Nephron progenitor cell (in vitro differentiated cells): ENCODE results near the gene CENPP.

Source experiments
- DNase-seq: peaks from one replicate; pipeline ENCODE4 v3.0.0; 2021
- H3K27ac Mint-ChIP-seq: 2 replicates; pipeline ENCODE4 v1.8.0; 2021; ENCODE audit warnings: mild to moderate bottlenecking, moderate library complexity, mixed read lengths
- H3K27me3 Mint-ChIP-seq: 2 replicates; pipeline ENCODE4 v1.8.0; 2021; ENCODE audit warnings: mild to moderate bottlenecking, low read depth, mixed read lengths; ENCODE audit not compliant: poor library complexity
- H3K36me3 Mint-ChIP-seq: 2 replicates; pipeline ENCODE4 v1.8.0; 2021; ENCODE audit warnings: low read depth, mixed read lengths
- H3K4me1 Mint-ChIP-seq: 2 replicates; pipeline ENCODE4 v1.8.0; 2021; ENCODE audit warnings: mixed read lengths
- H3K4me3 Mint-ChIP-seq: 2 replicates; pipeline ENCODE4 v1.8.0; 2021; ENCODE audit warnings: mild to moderate bottlenecking, moderate library complexity, mixed read lengths
- H3K9me3 Mint-ChIP-seq: 2 replicates; pipeline ENCODE4 v1.8.0; 2021; ENCODE audit warnings: mild to moderate bottlenecking, moderate library complexity, mixed read lengths
- TF ChIP-seq, protein P1 (sequence below): fragments of 200-600 bp; sonication (generic); IDR thresholded peaks from 2 replicates; pipeline ENCODE4 v1.5.0; 2021; ENCODE audit warnings: antibody characterized with exemption

CENPP gene

DNA sequence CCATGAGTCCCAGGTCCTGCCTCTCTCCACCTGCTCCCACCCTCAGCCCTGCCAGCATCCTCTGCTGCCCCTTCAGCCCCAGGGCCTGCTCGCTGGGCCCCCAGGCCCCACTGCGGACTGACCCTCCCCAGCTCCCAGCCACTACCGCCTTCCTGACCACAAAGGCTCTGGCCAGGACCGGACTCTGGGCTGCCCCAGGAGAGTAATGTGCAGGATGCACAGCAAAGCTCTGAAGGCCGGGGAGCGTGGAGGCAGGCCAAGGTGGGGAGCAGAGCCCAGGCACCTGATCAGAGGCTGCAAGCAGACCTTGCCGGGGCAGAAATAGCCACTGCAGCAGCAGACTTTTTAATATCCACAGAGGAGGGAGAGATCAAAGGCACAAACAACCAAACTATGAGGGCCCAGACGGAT, 316.3 kb downstream of the CENPP start:
- TF ChIP-seq, protein P1, sequence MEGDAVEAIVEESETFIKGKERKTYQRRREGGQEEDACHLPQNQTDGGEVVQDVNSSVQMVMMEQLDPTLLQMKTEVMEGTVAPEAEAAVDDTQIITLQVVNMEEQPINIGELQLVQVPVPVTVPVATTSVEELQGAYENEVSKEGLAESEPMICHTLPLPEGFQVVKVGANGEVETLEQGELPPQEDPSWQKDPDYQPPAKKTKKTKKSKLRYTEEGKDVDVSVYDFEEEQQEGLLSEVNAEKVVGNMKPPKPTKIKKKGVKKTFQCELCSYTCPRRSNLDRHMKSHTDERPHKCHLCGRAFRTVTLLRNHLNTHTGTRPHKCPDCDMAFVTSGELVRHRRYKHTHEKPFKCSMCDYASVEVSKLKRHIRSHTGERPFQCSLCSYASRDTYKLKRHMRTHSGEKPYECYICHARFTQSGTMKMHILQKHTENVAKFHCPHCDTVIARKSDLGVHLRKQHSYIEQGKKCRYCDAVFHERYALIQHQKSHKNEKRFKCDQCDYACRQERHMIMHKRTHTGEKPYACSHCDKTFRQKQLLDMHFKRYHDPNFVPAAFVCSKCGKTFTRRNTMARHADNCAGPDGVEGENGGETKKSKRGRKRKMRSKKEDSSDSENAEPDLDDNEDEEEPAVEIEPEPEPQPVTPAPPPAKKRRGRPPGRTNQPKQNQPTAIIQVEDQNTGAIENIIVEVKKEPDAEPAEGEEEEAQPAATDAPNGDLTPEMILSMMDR: no peak
- peak overlapping the region; percentile 83 for H3K27ac Mint-ChIP-seq
- no peak for DNase-seq
- H3K9me3 Mint-ChIP-seq: no peaks in the 10 kb centered on the region
- no peaks in the 10 kb centered on the region for H3K27me3 Mint-ChIP-seq
- peaks cover 42% of the 10 kb centered on the region for H3K36me3 Mint-ChIP-seq
- H3K4me3 Mint-ChIP-seq: no peak overlapping the region
- no peaks in the 10 kb centered on the region for H3K4me1 Mint-ChIP-seq

DNA sequence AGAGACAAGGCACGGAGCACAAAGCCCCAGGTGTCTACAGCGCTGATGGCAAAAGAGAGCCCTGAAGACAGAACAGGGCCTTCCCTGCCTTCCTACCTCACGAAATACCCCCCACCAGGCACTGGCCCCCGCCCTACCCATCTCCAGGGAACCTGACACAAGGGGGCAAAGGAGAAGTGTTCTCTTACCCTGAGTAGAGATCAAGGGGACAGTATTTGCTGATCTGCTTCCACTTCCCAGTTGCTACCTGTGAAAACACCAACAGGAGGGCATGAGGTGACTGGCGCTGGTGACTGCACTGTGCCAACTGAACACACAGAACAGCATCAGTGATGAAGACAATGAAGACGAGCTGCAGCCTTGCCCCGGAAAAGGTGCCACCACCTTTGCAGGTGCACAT, 316.8 kb downstream of the CENPP start:
- TF ChIP-seq, protein P1: no peak
- Mint-ChIP-seq H3K27ac (no peak overlapping the region), H3K4me1 (no peaks in the 10 kb centered on the region), H3K9me3 (no peaks in the 10 kb centered on the region), H3K4me3 (no peak overlapping the region), H3K27me3 (no peaks in the 10 kb centered on the region), H3K36me3 (peaks cover 48% of the 10 kb centered on the region)
- no peak for DNase-seq

DNA sequence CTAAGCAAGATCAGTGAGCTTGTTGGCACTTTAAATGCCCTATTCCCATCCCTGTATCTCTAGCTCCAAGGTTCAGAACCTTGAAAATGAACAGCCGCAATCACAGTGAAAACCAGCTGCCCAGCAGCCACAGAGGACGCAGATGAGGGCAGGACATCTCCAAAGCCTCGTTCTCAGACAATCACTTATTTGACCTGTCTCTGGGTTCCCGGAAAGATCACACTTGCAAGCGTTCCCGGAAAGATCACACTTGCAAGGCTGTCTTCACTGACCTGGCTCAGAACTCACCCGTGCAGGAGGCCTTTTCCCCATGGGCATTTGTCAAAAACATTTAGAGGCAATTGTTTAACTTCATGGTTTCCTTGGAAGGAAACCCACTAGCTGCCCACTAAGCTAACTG, 318.5 kb downstream of the CENPP start:
- TF ChIP-seq, protein P1: no peak
- Mint-ChIP-seq H3K36me3 (peaks cover 54% of the 10 kb centered on the region), H3K9me3 (no peaks in the 10 kb centered on the region), H3K4me3 (no peak overlapping the region), H3K27ac (peak overlapping the region; percentile 30), H3K27me3 (no peaks in the 10 kb centered on the region), H3K4me1 (no peaks in the 10 kb centered on the region)
- DNase-seq: no peak

DNA sequence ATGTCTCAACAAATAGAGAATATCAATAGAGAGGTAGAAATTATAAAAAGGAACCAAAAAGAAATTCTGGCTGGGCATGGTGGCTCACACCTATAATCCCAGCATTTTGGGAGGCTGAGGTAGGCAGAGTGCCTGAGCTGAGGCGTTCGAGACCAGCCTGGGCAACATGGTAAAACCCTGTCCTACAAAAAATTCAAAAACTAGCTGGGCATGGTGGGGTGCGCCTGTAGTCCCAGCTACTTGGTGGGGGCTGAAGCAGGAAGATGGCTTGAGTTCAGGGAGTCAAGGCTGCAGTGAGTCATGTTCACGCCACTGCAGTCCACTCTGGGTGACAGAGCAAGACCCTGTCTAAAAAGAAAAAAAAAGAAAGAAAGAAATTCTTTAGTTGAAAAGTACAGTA, 319.3 kb downstream of the CENPP start:
- TF ChIP-seq, protein P1: no peak
- no peaks in the 10 kb centered on the region for H3K4me1 Mint-ChIP-seq
- no peaks in the 10 kb centered on the region for H3K27me3 Mint-ChIP-seq
- no peaks in the 10 kb centered on the region for H3K9me3 Mint-ChIP-seq
- H3K27ac Mint-ChIP-seq: no peak overlapping the region
- no peak for DNase-seq
- H3K4me3 Mint-ChIP-seq: no peak overlapping the region
- peaks cover 57% of the 10 kb centered on the region for H3K36me3 Mint-ChIP-seq

DNA sequence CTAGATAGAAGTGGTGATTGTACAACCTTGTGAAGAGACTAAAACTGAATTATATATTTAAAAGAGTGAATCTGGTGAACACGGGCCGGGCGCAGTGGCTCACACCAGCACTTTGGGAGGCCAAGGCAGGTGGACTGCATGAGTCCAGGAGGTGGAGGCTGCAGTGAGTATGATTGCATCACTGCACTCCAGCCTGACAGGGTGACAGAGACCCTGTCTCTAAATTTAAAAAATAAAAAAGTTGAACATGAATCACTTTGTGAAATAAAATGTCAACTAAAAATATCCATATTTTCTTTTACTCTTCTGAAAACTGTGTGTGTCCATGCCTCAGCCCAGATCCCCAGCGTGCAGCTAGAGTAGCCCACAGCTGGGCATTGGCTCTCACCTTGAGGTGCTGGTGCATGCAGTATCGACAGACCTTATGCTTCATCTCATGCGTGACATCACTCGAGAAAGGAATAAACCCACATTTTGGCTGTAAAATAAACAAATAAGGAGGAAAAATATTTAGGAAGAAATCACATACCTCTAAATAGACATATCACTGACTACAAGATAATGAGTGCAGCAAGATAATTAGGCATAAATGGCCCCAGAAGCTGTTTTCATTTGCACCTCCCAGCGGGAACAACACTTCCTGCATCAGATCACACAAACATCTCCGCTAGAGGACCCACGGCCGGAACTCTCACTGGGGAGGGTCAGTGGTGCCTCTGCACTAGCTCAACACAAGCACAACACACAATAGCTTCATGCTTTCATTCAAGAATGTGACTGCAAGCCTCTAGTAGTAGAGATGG, 322.1 kb downstream of the CENPP start:
- Mint-ChIP-seq H3K27ac (no peak overlapping the region), H3K4me3 (no peak overlapping the region), H3K27me3 (no peaks in the 10 kb centered on the region), H3K4me1 (no peaks in the 10 kb centered on the region), H3K36me3 (peaks cover 72% of the 10 kb centered on the region), H3K9me3 (no peaks in the 10 kb centered on the region)
- no peak for DNase-seq
- TF ChIP-seq, protein P1: no peak

DNA sequence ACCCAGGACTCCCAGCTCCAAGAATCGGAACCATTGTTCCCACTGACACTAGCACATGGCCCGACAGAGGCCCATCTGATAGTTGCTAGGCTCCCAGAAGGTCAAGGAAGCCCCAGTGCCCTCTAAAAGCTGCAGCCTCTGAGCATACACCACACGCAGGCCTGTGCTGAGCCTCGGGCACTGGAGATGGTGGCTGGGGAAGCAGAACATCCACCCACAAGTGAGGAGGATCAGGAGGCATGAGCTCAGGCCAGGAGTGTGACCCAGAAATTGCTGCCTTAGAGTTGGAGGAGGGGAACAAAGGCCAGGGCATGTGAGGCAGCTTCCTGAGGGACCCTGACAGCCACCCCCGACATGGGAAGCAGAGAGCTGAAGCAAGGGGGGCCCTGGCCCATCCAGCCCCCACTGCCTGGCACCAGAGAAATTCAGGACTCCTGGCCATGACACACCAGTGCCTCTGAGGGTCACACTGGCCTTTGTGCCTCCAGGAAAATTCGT, 322.8 kb downstream of the CENPP start:
- Mint-ChIP-seq H3K4me3 (no peak overlapping the region), H3K27ac (no peak overlapping the region), H3K9me3 (no peaks in the 10 kb centered on the region), H3K27me3 (no peaks in the 10 kb centered on the region), H3K4me1 (no peaks in the 10 kb centered on the region), H3K36me3 (peaks cover 78% of the 10 kb centered on the region)
- DNase-seq: no peak
- TF ChIP-seq, protein P1: no peak
